ENCODE results near the gene WDR74. TPM values are rescaled to one million over a fixed set of nuclear protein-coding genes. Genes with fewer than 3 reads are reported as not detected.

The WDR74 gene
- total and polyA plus RNA-seq, 9 of the 15 experiments (the other 6 are each of a cell fraction or from before 2014, with no cell fraction given), result 32.7 to 210 (median 114) TPM

GRCh38 chr11:62880803-62881578, 41.6 kb upstream of the WDR74 start, which contains the start of gene SLC3A2 (continued):
- TF ChIP-seq ZNF280A (IDR thresholded peaks at IDR 0.05; ENCODE audit: low read depth, partially characterized antibody) (no peak), PKNOX1 (IDR thresholded peaks at IDR 0.05) (no peak), ZNF785 (CRISPR knock-in tag; IDR thresholded peaks at IDR 0.05) (no peak), DNMT1 (IDR thresholded peaks at IDR 0.05) (no peak), CC2D1A (IDR thresholded peaks at IDR 0.05) (no peak), ILK (tag; IDR thresholded peaks at IDR 0.05; ENCODE audit: borderline replicate concordance, low read depth) (no peak), ZNF282 (CRISPR knock-in tag; IDR thresholded peaks at IDR 0.05) (peak; percentile 38; the same call in 1 of the 2 replicates), ATF4 (CRISPR knock-in tag; IDR thresholded peaks at IDR 0.05) (no peak), ZNF507 (tag; conservative IDR thresholded peaks at IDR 0.05) (no peak), CTBP1 (IDR thresholded peaks at IDR 0.05; ENCODE audit: borderline replicate concordance) (peak; percentile 70), MAFK (IDR thresholded peaks at IDR 0.05; ENCODE audit: low read length) (no peak), MEF2A (IDR thresholded peaks at IDR 0.05; ENCODE audit: control insufficient read depth, low read depth, low read length) (no peak), ZEB2 (IDR thresholded peaks at IDR 0.05) (no peak), TFAP4 (CRISPR knock-in tag; IDR thresholded peaks at IDR 0.05; ENCODE audit: borderline replicate concordance) (peak; percentile 79), ARID1B (IDR thresholded peaks at IDR 0.05) (peak; percentile 11; the same call in 1 of the 2 replicates), NCOA4 (IDR thresholded peaks at IDR 0.05; ENCODE audit: partially characterized antibody) (no peak), ZNF778 (CRISPR knock-in tag; IDR thresholded peaks at IDR 0.05) (no peak), BDP1 (IDR thresholded peaks at IDR 0.05; ENCODE audit: insufficient read depth, insufficient read length) (no peak), CHCHD3 (CRISPR knock-in tag; IDR thresholded peaks at IDR 0.05) (peak; percentile 81; the same call in 1 of the 2 replicates), XRCC5 (IDR thresholded peaks at IDR 0.05; ENCODE audit: low read depth, low read length) (peak; percentile 67; the same call in 1 of the 2 replicates), HMG20B (CRISPR knock-in tag; IDR thresholded peaks at IDR 0.05) (no peak), PCBP1 (IDR thresholded peaks at IDR 0.05; ENCODE audit: low read depth, low read length, poor library complexity, severe bottlenecking) (peak; percentile 96), MTA3 (IDR thresholded peaks at IDR 0.05; ENCODE audit: borderline replicate concordance) (peak; percentile 87)
- TF ChIP-seq, protein P1, sequence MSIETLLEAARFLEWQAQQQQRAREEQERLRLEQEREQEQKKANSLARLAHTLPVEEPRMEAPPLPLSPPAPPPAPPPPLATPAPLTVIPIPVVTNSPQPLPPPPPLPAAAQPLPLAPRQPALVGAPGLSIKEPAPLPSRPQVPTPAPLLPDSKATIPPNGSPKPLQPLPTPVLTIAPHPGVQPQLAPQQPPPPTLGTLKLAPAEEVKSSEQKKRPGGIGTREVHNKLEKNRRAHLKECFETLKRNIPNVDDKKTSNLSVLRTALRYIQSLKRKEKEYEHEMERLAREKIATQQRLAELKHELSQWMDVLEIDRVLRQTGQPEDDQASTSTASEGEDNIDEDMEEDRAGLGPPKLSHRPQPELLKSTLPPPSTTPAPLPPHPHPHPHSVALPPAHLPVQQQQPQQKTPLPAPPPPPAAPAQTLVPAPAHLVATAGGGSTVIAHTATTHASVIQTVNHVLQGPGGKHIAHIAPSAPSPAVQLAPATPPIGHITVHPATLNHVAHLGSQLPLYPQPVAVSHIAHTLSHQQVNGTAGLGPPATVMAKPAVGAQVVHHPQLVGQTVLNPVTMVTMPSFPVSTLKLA (conservative IDR thresholded peaks at IDR 0.05), result peak; percentile 77 to 92

Measured in K562 (cell line).